Uterus (tissue), 4 donors: ENCODE results near the gene SUPT4H1. TPM values are rescaled to one million over a fixed set of nuclear protein-coding genes. Genes with fewer than 3 reads are reported as not detected.

Experiments used
- DNase-seq, 2 donors: peaks; one replicate each; pipeline ENCODE4 v3.0.0-alpha.2; 2019 to 2020
- H3K27ac ChIP-seq, 2 donors: fragments of 200-600 bp; sonication (generic); 1 replicate in 1 of 2; 2 replicates in 1 of 2; pipeline ENCODE4 v1.5.1; 2016 to 2018
- H3K27me3 ChIP-seq, 2 donors: fragments of 200-600 bp; sonication (generic); one replicate each; pipeline ENCODE4 v1.5.1; 2018 to 2019; ENCODE audit warnings: control low read depth in 1 of 2
- H3K36me3 ChIP-seq, 2 donors: fragments of 200-600 bp; sonication (generic); one replicate each; pipeline ENCODE4 v1.5.1; 2019; ENCODE audit warnings: control low read depth in 1 of 2
- H3K4me1 ChIP-seq, 2 donors: fragments of 200-600 bp; sonication (generic); one replicate each; pipeline ENCODE4 v1.5.1; 2018 to 2019; ENCODE audit warnings: control low read depth in 1 of 2
- H3K4me3 ChIP-seq, 2 donors: fragments of 200-600 bp; sonication (generic); 1 replicate in 1 of 2; 2 replicates in 1 of 2; pipeline ENCODE4 v1.5.1; 2018 to 2019; ENCODE audit warnings: mild to moderate bottlenecking in 1 of 2
- H3K9me3 ChIP-seq, 2 donors: fragments of 200-600 bp; sonication (generic); one replicate each; pipeline ENCODE4 v1.5.1; 2019; ENCODE audit warnings: control low read depth in 1 of 2
- POLR2A ChIP-seq, 2 donors: fragments of 450-650 bp; IDR thresholded peaks; one replicate each; pipeline ENCODE4 v1.6.1; 2016; ENCODE audit warnings: antibody characterized with exemption in 2 of 2, mild to moderate bottlenecking in 1 of 2, moderate library complexity in 1 of 2
- intact Hi-C: fragments of 100-400 bp; cut with DNase I; formaldehyde crosslinking; loops from one replicate; pipeline ENCODE4 v1.15.1; 2023; ENCODE audit warnings: low total_unique reads
- total RNA-seq, 4 donors: library from RNA; depleted of rRNA in 3 of 4; stranded (reverse); fragments of >200 nt in 3 of 4; gene quantifications; one replicate each; pipeline versions ENCODE4 v1.1.0 to v1.2.4, GENCODE V29; 2014 to 2023
- TF ChIP-seq, protein P1 (sequence below), 4 experiments: fragments of 200-600 bp in 2 of 4; fragments of 450-650 bp in 2 of 4; sonication (generic) in 2 of 4; IDR thresholded peaks; one replicate each; pipeline ENCODE4 v1.5.1; 2016 to 2019; ENCODE audit warnings: antibody characterized with exemption in 4 of 4, mild to moderate bottlenecking in 2 of 4, moderate library complexity in 1 of 4
- donor health status: DM: yes; HTN: yes; CAD: no.

The SUPT4H1 gene
- total RNA-seq, 4 donors from 2014 or later, result 31.1 to 267 (median 98.1) TPM

DNA sequence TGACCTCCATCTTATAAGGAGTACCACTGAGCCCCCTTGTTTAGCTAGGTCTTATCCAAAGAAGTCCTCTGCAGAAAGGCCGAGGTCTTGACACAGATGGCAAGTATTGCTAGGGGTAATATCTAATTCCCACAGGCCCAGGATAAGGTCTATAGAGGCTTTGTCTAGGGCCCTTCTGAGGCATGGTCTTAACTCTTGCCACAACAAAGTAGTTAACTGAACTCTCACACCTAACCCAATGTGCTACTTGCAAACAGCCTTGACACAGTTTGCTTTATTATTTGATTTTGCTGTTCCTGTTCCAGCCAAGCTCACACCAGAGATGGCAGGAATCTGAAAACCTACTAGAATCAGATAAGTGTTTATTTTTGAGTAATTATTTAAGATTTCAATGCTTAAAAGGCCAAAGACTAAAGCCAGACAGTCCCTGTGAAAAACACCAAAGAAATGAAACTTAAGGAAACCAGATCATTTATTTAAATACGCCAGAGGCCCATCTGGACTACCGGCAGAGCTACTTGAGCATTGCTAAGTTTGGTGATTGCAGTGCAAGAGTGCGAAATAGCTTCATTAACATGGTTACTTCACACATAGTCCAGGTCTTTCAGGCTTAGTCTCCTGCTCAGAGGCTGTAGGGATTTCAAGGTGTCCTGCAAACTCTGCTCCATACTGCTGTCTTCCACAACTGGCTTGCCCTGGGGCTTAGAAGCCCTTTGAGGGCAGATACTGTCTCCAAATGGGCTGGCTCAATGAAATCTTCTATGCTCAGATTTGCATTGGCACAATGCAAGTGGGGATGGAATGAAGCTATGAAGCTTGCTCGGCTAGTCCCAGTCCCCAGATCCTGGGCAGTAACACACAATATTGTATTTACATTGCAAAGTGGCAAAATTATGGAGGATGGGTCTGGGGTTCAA, 28.5 kb upstream of the SUPT4H1 start:
- DNase-seq, result no peak
- H3K36me3 ChIP-seq, result no peaks in the 10 kb centered on the region
- H3K4me1 ChIP-seq, result no peaks in the 10 kb centered on the region
- H3K27ac ChIP-seq, result no peak overlapping the region
- intact Hi-C loops, result no loop called here
- no peaks in the 10 kb centered on the region for H3K27me3 ChIP-seq
- TF ChIP-seq POLR2A (IDR thresholded peaks at IDR 0.05), result no peak
- TF ChIP-seq, protein P1, sequence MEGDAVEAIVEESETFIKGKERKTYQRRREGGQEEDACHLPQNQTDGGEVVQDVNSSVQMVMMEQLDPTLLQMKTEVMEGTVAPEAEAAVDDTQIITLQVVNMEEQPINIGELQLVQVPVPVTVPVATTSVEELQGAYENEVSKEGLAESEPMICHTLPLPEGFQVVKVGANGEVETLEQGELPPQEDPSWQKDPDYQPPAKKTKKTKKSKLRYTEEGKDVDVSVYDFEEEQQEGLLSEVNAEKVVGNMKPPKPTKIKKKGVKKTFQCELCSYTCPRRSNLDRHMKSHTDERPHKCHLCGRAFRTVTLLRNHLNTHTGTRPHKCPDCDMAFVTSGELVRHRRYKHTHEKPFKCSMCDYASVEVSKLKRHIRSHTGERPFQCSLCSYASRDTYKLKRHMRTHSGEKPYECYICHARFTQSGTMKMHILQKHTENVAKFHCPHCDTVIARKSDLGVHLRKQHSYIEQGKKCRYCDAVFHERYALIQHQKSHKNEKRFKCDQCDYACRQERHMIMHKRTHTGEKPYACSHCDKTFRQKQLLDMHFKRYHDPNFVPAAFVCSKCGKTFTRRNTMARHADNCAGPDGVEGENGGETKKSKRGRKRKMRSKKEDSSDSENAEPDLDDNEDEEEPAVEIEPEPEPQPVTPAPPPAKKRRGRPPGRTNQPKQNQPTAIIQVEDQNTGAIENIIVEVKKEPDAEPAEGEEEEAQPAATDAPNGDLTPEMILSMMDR (IDR thresholded peaks at IDR 0.05), result no peak
- no peak overlapping the region for H3K4me3 ChIP-seq
- no peaks in the 10 kb centered on the region for H3K9me3 ChIP-seq

DNA sequence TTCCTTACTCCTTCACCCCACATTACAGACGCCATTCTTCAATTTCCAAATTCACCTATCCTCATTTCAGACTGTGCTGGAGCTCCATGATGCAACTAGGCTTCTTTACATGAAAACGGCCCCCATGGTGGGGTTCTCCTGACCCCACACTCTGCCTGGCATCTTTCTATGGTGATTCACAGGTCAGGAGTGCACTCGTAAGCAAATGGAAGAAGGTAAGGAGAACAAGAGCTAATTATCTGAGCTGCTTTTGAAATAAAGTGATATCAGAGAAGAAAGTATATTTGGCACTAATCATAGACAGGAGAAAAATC, 27.5 kb upstream of the SUPT4H1 start:
- no peak for DNase-seq

DNA sequence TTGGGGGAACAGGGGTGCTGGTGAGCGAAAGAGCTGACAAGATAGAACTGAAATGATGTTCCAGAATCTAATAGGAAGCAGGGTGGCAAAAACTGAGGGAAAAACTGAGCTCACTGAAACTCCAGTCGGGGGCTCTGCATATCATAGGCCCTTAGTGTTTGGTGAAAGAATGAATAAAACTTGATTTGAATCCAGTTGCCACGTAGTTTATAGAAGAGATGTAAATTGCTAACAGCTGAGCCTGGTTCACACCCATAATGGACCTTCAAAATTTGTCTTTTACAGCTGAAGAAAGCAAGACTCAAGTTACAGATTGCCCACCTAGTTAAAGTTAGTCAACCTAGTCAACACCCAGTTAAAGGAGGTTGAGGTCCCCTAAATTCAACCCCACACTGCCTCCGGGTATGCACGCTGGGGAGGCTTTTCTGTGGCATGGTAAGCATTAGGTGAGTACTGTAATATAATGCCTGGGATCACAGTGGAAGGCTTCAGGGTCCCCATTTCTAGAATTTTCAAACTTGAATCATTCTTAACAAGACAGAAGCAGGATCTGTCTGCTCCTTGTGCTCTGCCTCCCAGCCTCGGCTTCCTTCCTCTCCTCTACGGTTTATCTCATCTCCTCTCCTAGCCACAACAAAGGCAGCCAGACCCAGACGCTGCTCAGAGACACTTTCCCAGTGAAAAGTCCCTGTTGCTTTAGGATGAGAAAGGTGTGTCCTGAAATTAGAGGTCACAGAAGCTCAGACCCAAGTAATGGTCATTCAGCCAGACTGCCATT, 26.9 kb upstream of the SUPT4H1 start:
- Histone ChIP-seq H3K9me3 (no peaks in the 10 kb centered on the region), H3K4me1 (no peaks in the 10 kb centered on the region), H3K27me3 (no peaks in the 10 kb centered on the region), H3K36me3 (no peaks in the 10 kb centered on the region), H3K4me3 (no peak overlapping the region), H3K27ac (no peak overlapping the region)
- intact Hi-C loops, result no loop called here
- TF ChIP-seq, protein P1 (IDR thresholded peaks at IDR 0.05), result no peak
- DNase-seq, result no peak

More for the DNA sequence above, 27.5 kb upstream of the SUPT4H1 start:
- Histone ChIP-seq H3K4me3 (no peak overlapping the region), H3K27me3 (no peaks in the 10 kb centered on the region), H3K9me3 (no peaks in the 10 kb centered on the region), H3K36me3 (no peaks in the 10 kb centered on the region), H3K4me1 (no peaks in the 10 kb centered on the region), H3K27ac (no peak overlapping the region)
- intact Hi-C loops, result no loop called here
- TF ChIP-seq, protein P1 (IDR thresholded peaks at IDR 0.05), result no peak
- TF ChIP-seq POLR2A (IDR thresholded peaks at IDR 0.05), result no peak

DNA sequence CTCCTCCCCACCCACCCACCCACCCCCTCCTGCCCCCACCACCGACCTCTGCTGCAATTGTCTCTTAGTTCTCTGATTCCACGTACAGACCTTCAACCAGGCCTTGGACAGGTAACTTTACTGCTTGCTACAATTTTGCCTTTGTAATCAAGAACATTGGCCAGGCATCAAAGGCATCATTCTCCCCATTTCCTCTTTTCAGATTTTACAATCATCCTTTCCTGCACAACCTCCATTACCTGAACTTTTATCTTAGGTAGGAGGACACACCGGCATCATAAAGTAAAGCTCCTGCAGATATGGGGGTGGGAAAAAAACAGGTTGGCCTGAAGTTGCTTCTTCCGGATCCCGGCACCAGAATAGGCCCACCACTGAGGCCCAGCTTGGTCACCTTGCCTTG, 25.7 kb upstream of the SUPT4H1 start:
- Histone ChIP-seq H3K36me3 (no peaks in the 10 kb centered on the region), H3K27me3 (no peaks in the 10 kb centered on the region), H3K4me3 (no peak overlapping the region), H3K27ac (no peak overlapping the region), H3K4me1 (no peaks in the 10 kb centered on the region), H3K9me3 (no peaks in the 10 kb centered on the region)
- no peak for DNase-seq
- intact Hi-C loops, result no loop called here
- TF ChIP-seq POLR2A (IDR thresholded peaks at IDR 0.05), result no peak
- TF ChIP-seq, protein P1 (IDR thresholded peaks at IDR 0.05), result no peak

DNA sequence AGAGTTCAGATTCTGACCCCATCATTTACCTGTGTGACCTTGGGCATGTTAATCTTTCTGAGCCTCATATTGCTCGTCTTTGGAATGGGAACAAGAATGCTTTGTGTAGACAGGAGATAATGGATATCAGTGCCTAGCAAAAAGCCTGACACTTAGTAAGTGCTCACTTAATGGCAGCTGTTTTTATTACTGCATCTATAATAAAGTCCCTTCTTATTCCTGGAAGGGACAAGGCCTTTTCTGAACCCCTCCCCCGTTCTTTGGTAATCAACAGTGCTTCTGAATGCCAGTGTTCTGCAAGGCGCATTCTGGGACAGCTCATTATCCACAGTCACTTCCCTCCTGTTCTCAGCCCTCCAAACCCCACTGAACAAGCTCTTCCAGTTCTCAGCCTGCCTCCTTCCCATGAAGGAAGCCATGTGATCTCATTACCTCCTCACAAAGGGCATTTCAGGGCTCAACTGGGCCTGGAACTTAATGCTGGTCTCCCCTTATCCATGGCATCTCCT, 25.1 kb upstream of the SUPT4H1 start:
- Histone ChIP-seq H3K4me1 (no peaks in the 10 kb centered on the region), H3K9me3 (no peaks in the 10 kb centered on the region), H3K27ac (no peak overlapping the region), H3K27me3 (no peaks in the 10 kb centered on the region), H3K36me3 (no peaks in the 10 kb centered on the region), H3K4me3 (no peak overlapping the region)
- TF ChIP-seq, protein P1 (IDR thresholded peaks at IDR 0.05), result no peak
- no peak for TF ChIP-seq POLR2A (IDR thresholded peaks at IDR 0.05)
- no peak for DNase-seq
- intact Hi-C loops, result no loop called here
